Fibroblast of pulmonary artery (primary cell): Measurements from ENCODE around the gene ANO6.

ENCODE experiments used
- DNase-seq: peaks from one replicate; pipeline ENCODE4 v3.0.0-alpha.2; 2010; ENCODE audit warnings: low read depth
- H3K4me3 ChIP-seq: replicated peaks from 2 replicates; pipeline ENCODE4 v1.5.1; 2011; ENCODE audit warnings: low read depth, mild to moderate bottlenecking, control low read depth, low read length, moderate library complexity
- TF ChIP-seq, protein P1 (sequence below): IDR thresholded peaks from 2 replicates; pipeline ENCODE4 v1.5.1; 2011; ENCODE audit warnings: mild to moderate bottlenecking, control low read depth, low read length, inconsistent platforms; ENCODE audit errors: missing control alignments

ANO6 gene

DNA sequence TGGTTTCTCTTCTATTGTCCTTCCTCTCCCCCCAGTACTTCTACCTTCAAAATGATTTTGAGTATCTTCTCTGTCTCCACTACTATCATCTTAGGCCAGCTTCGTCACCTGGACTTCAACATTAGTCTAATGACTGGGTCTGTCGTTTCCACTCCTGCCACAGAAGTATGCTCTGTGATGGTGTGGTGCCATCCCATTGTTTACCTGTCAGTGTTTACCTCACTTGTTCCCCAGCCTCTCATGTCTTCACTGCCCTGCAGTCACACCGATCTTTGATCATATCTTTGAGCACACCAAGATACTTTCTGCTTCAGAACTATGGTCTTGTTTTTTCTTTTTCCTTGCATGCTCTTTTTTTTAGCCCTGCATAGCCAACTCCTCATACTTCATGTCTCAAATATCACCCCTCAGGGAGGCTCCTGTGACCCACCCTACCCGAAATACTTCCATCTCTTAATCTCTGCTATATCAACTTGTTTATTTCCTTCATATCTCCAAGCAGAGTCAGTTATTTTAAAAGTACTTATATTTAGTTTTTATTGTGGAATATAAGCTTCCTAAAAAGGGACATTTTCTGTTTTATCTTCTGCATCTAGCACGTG, 60.4 kb downstream of the ANO6 start:
- TF ChIP-seq, protein P1, sequence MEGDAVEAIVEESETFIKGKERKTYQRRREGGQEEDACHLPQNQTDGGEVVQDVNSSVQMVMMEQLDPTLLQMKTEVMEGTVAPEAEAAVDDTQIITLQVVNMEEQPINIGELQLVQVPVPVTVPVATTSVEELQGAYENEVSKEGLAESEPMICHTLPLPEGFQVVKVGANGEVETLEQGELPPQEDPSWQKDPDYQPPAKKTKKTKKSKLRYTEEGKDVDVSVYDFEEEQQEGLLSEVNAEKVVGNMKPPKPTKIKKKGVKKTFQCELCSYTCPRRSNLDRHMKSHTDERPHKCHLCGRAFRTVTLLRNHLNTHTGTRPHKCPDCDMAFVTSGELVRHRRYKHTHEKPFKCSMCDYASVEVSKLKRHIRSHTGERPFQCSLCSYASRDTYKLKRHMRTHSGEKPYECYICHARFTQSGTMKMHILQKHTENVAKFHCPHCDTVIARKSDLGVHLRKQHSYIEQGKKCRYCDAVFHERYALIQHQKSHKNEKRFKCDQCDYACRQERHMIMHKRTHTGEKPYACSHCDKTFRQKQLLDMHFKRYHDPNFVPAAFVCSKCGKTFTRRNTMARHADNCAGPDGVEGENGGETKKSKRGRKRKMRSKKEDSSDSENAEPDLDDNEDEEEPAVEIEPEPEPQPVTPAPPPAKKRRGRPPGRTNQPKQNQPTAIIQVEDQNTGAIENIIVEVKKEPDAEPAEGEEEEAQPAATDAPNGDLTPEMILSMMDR, result no peak
- no peak for DNase-seq

DNA sequence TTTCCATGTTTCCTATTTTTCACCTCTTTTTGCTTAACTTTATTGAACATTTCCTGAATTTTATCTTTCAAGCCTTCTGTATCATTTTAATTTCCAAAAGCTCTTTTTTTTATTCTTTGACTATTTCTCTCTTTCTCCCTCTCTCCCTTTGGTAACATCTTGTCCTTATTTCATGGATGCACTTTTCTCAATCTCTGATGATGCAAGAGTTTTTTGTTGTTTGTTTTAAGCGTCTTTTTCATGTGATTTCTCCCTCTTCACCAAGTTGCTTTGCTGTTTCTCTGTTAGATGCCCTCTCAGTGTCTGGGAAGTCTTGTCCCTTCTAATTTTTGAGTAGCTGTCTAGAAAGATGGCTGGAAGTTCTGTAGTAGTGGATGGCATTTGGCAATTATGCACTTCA, 62.6 kb downstream of the ANO6 start:
- H3K4me3 ChIP-seq, result no peak overlapping the region
- no peak for DNase-seq
- TF ChIP-seq, protein P1, result no peak

More for the DNA sequence above, 60.4 kb downstream of the ANO6 start:
- H3K4me3 ChIP-seq, result no peak overlapping the region

DNA sequence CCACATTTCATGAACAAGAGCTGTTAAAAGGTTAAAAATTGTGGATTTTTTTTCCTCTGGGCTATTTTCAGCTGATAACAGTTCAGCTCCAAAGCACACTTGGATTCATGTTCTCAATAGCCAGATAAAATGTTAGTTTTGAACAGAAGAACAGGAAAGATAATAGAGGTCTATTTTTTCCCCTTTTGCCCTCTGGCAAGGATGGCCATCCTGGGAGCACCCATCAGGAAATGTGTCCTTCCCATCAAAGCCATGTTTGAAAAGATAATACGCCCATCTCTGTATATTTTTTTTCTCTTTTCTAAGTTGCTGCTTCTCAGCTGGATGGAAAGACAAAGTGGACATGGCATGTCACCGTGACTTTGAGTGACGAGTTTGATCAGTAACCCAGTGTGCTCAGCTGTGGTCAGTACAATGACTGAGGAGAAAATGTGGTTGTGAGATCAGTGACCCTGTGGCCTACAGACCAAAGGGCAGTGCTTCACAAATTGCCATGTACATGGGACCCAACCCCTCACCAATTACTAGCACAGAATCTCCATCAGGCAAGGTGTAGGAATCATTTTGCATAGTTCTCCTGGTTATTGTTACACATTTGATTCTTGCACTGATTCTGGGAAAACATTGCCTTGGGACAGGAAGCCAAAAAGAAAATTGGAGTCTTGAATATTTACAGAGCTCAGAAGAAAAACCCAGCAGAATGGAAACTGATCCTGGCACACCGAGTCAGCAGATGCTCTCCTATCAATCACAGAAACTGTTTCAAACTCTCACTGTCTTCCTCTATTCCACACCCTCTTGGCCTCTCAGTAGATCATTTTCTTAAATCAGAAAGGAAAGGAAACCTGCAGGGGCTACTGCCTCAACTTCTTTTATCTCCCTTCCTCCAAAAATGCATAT, 64.3 kb downstream of the ANO6 start:
- TF ChIP-seq, protein P1, result no peak
- DNase-seq, result no peak

DNA sequence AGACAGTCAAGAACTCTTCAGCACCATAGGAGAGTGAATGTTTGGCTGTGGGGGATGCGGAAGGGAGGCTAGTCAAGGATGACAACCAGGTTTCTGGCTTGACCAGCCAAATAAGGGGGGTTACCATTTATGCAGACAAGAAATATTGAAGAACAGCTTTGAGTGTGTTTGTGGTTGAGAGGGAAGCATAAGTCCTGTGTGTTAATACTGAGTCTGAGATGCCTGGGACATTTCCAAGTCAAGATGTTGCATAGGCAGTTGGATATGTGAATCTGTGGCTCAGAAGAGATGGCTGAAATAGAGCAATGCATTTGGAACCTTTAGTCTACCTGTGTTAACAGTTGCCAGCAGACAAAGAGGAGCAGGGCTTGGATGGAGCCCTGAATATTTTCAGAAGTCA, 66.1 kb downstream of the ANO6 start:
- TF ChIP-seq, protein P1, result no peak
- no peak for DNase-seq
- no peak overlapping the region for H3K4me3 ChIP-seq

More for the DNA sequence above, 64.3 kb downstream of the ANO6 start:
- no peak overlapping the region for H3K4me3 ChIP-seq

DNA sequence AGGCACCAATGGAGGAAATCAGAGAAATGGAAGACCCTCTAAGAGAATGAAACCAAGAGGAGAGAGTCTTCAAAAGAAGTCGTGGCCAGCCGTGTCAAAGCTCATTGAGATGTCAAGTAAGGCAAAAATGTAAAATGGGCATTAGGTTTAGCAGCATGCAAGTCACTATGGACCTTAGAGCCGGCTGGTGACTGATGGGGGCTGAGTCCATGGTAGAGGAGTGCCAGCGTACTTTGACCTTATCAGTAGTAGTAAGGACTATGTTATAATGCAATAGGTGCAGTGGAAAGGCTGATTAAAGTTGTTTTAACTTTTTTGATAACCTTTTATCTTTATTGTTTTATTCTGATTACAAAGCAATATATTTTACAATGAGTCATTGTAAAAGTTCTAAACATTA, 66.5 kb downstream of the ANO6 start:
- no peak overlapping the region for H3K4me3 ChIP-seq
- DNase-seq, result no peak
- TF ChIP-seq, protein P1, result no peak

DNA sequence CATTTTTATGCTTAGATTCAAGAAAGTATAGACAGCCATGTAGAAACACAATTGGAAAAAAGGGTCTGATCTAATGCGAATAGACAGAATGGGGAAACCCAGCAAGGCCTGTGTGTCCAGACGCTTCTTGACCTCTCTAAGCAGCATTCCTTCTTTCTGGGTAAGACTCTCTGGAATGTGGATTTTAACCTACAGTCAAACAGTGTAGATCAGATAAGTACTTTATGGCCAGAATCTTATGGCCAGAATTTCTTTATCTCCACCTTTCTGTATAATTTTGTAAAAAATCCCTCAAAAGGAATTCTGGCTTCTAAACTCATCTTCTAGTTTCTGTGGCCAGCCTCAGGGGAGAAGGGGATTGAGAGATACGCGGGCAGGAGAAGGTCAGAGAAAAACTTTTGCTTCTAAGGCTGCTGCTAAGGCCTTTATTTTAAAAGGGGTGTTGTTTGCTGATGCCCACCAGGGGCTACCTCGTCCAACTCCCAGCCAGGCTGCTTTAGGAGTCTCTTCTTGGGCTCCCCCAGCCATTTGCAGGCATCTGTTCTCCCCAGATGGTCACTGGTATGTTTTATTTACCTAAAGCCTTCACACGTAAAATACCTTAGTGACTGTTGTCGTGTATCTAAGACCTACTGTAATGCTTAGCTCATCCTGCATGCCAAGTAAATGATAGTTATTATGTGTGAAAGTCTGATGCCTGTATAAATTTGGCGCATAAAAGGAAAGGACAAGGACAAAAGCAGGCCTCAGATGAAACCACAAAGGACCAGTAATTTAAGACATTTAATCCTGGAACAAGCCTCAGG, 68.4 kb downstream of the ANO6 start:
- no peak overlapping the region for H3K4me3 ChIP-seq
- TF ChIP-seq, protein P1, result peak; percentile 4
- peak; percentile 76 for DNase-seq
